Testis (tissue), 3 donors: ENCODE results near the gene RNF217. TPM values are rescaled to one million over a fixed set of nuclear protein-coding genes. Genes with fewer than 3 reads are reported as not detected.

Source experiments
- DNase-seq: peaks from one replicate; pipeline ENCODE4 v3.0.0-alpha.2; 2019
- H3K27ac ChIP-seq, 2 donors: fragments of 200-600 bp; sonication (generic); one replicate each; pipeline ENCODE4 v1.5.1; 2019
- H3K27me3 ChIP-seq: fragments of 200-600 bp; sonication (generic); one replicate; pipeline ENCODE4 v1.5.1; 2019
- H3K36me3 ChIP-seq: fragments of 200-600 bp; sonication (generic); one replicate; pipeline ENCODE4 v1.5.1; 2017; ENCODE audit warnings: low read depth; ENCODE audit errors: missing control alignments
- H3K4me1 ChIP-seq: fragments of 200-600 bp; sonication (generic); one replicate; pipeline ENCODE4 v1.5.1; 2019
- H3K4me3 ChIP-seq, 2 donors: fragments of 200-600 bp; sonication (generic); one replicate each; pipeline ENCODE4 v1.5.1; 2017 to 2019
- H3K9me3 ChIP-seq: fragments of 200-600 bp; sonication (generic); one replicate; pipeline ENCODE4 v1.5.1; 2017
- POLR2A ChIP-seq: fragments of 450-650 bp; IDR thresholded peaks from one replicate; pipeline ENCODE4 v1.6.1; 2017; ENCODE audit warnings: antibody characterized with exemption, mild to moderate bottlenecking, moderate library complexity
- WGBS, 2 donors: methylation state at CpG; one replicate each; pipeline ENCODE4 v1.1.5; 2018; 5-methylcytosine and 5-hydroxymethylcytosine counted together
- intact Hi-C: fragments of 100-400 bp; cut with DNase I; formaldehyde crosslinking; loops from one replicate; pipeline ENCODE4 v1.15.1; 2023; ENCODE audit warnings: low total_unique reads
- polyA plus RNA-seq: library from polyadenylated mRNA; stranded (reverse); fragments of 350-450 nt; fragmentation: Illumina TruSeq; extraction: RNeasy Lipid Tissue Mini Kit (QIAGEN cat#74804); gene quantifications from one replicate; pipeline ENCODE4 v1.2.3, GENCODE V29; 2014; ENCODE audit warnings: low read depth, low replicate concordance; ENCODE audit not compliant: insufficient read depth
- total RNA-seq, 2 donors: library from RNA; depleted of rRNA; stranded (reverse); fragments of >200 nt; gene quantifications; one replicate each; pipeline ENCODE4 v1.2.3, GENCODE V29; 2016
- TF ChIP-seq, protein P1 (sequence below), 3 experiments: fragments of 450-650 bp in 2 of 3; fragments of 200-600 bp in 1 of 3; sonication (generic) in 1 of 3; IDR thresholded peaks; one replicate each; pipeline ENCODE4 v1.5.1; 2016 to 2019; ENCODE audit warnings: antibody characterized with exemption in 3 of 3, mild to moderate bottlenecking in 2 of 3, moderate library complexity in 1 of 3

Gene RNF217
- total and polyA plus RNA-seq, 3 donors from 2014 or later: 25.1 to 48.0 (median 33.3) TPM

DNA sequence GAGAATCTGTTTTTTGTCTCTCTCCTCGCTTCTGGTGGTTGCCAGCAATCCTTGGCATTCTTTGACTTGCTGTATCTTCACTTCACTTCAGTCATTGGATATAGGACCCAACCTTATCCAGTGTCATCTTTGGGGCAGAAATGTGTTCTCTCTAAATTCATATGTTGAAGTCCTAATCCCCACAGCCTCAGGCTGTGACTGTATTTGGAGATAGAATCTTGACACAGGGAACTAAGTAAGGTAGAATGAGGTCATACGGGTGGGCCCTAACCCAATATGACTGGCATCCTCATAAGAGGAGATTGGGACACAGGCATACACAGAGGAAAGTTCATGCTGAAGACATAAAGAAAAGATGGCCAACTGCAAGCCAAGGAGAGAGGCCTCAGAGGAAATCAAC is 139.4 kb downstream of the RNF217 start:
- DNase-seq: no peak
- Histone ChIP-seq H3K27me3 (no peaks in the 10 kb centered on the region), H3K9me3 (no peaks in the 10 kb centered on the region), H3K4me3 (no peak overlapping the region), H3K36me3 (no peaks in the 10 kb centered on the region), H3K4me1 (no peaks in the 10 kb centered on the region), H3K27ac (no peak overlapping the region)
- intact Hi-C loops: no loop called here
- no peak for TF ChIP-seq POLR2A
- TF ChIP-seq, protein P1, sequence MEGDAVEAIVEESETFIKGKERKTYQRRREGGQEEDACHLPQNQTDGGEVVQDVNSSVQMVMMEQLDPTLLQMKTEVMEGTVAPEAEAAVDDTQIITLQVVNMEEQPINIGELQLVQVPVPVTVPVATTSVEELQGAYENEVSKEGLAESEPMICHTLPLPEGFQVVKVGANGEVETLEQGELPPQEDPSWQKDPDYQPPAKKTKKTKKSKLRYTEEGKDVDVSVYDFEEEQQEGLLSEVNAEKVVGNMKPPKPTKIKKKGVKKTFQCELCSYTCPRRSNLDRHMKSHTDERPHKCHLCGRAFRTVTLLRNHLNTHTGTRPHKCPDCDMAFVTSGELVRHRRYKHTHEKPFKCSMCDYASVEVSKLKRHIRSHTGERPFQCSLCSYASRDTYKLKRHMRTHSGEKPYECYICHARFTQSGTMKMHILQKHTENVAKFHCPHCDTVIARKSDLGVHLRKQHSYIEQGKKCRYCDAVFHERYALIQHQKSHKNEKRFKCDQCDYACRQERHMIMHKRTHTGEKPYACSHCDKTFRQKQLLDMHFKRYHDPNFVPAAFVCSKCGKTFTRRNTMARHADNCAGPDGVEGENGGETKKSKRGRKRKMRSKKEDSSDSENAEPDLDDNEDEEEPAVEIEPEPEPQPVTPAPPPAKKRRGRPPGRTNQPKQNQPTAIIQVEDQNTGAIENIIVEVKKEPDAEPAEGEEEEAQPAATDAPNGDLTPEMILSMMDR (IDR thresholded peaks at IDR 0.05): no peak
- WGBS, 2 donors: 83 to 97% methylated on average over 2 of the region's 2 CpGs

DNA sequence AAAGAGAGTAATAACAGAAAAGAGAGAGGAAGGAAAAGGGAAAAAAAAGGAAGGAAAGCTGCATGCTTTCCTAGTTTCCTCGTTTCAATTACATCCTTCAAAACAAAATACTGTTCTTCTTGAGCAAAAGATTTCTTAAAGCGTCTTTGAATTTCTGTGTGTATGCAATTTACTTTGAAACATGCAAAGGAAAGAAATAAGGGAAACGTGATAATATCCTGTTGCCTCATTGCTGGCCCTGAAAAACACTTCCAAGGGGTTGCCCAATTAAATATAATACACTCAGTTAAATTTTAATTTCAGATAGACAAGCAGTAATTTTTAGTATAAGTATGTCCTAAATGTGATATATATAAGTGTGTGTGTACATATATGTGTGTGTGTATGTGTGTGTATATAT is 140.2 kb downstream of the RNF217 start:
- 69 to 73% methylated on average over 3 of the region's 3 CpGs for WGBS, 2 donors
- TF ChIP-seq, protein P1 (IDR thresholded peaks at IDR 0.05): no peak
- no peak for TF ChIP-seq POLR2A
- Histone ChIP-seq H3K27ac (no peak overlapping the region), H3K36me3 (no peaks in the 10 kb centered on the region), H3K4me3 (no peak overlapping the region), H3K4me1 (no peaks in the 10 kb centered on the region), H3K27me3 (no peaks in the 10 kb centered on the region), H3K9me3 (no peaks in the 10 kb centered on the region)
- DNase-seq: no peak
- intact Hi-C loops: no loop called here

DNA sequence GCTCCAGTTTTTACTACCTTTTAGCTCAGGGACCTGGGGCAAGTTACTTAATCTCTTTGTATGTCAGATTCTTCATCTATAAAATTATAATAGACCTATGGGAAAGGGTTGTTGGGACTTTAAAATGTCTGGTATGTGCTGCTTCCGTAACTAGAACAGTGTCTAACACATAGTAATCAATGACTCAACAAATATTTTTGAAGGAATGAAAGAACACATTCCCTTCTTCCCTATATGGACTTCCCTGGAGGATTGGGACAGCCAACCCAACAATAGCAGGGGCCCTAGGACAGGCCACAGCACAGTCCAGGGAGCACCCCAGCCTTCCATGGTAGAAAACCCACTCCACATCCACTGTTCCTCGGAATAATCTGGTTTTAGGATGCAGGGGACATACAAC is 140.7 kb downstream of the RNF217 start:
- Histone ChIP-seq H3K27ac (no peak overlapping the region), H3K27me3 (no peaks in the 10 kb centered on the region), H3K4me3 (no peak overlapping the region), H3K36me3 (no peaks in the 10 kb centered on the region), H3K9me3 (no peaks in the 10 kb centered on the region), H3K4me1 (no peaks in the 10 kb centered on the region)
- no peak for DNase-seq
- TF ChIP-seq, protein P1 (IDR thresholded peaks at IDR 0.05): no peak
- TF ChIP-seq POLR2A: no peak
- 72 to 82% methylated on average over 2 of the region's 2 CpGs for WGBS, 2 donors
- intact Hi-C loops: no loop called here

DNA sequence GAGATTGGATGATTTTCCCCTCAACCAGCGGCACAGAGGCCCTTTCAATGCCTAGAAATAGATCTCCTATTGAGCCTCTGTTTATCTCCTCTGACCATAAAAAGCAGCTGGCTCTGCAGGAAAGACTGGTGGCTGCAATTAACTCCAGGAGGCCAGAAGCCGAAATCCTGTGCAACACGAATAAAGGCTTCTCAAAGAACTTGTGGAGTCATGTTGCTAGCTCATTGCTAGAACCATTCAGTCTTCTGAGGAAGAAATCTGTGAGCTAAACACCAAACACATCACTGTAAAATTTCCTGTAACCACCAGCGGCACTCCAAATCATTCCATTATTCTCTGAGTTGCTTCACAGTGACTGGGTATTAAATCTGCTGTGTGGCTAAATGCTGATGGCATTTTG is 142.2 kb downstream of the RNF217 start:
- no peaks in the 10 kb centered on the region for H3K4me1 ChIP-seq
- WGBS, 2 donors: 55 to 61% methylated on average over 4 of the region's 4 CpGs
- no peak for DNase-seq
- H3K36me3 ChIP-seq: no peaks in the 10 kb centered on the region
- no peak overlapping the region for H3K27ac ChIP-seq
- TF ChIP-seq POLR2A: no peak
- TF ChIP-seq, protein P1 (IDR thresholded peaks at IDR 0.05): no peak
- no peaks in the 10 kb centered on the region for H3K27me3 ChIP-seq
- no peak overlapping the region for H3K4me3 ChIP-seq
- intact Hi-C loops: no loop called here
- no peaks in the 10 kb centered on the region for H3K9me3 ChIP-seq

DNA sequence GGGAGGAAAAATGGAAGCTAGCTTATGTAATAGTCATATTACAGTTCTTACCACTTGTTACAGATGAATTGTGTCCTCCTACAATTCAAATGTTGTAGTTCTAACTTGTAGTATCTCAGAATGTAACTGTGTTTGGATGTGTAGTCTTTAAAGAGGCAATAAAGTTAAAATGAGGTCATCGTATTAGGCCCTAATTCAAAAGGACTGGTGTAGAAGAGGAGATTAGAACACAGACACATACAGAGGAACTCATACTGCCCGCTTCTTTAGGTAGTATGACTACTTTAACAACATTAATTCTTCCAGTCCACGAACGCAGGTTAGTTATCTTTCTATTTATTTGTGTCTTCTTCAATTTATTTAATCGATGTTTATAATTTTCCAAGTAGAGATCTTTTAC is 144.8 kb downstream of the RNF217 start:
- DNase-seq: no peak
- intact Hi-C loops: no loop called here
- H3K36me3 ChIP-seq: no peaks in the 10 kb centered on the region
- H3K9me3 ChIP-seq: no peaks in the 10 kb centered on the region
- TF ChIP-seq, protein P1 (IDR thresholded peaks at IDR 0.05): no peak
- no peak for TF ChIP-seq POLR2A
- H3K4me3 ChIP-seq: no peak overlapping the region
- no peaks in the 10 kb centered on the region for H3K27me3 ChIP-seq
- no peak overlapping the region for H3K27ac ChIP-seq
- H3K4me1 ChIP-seq: no peaks in the 10 kb centered on the region
- WGBS, 2 donors: 93 to 95% methylated on average over 5 of the region's 5 CpGs
